ENCODE measurements around the gene SLC38A2. TPM values are rescaled to one million over a fixed set of nuclear protein-coding genes. Genes with fewer than 3 reads are reported as not detected.
A peak's percentile ranks its signal among the peaks of the same experiment; 100 is the strongest.
"Not testable (repeated sequence)": the region's sequence is repeated elsewhere in the genome, so short reads cannot be mapped to it uniquely, and the experiment has no call there.

Gene SLC38A2
- total RNA-seq, 1 donor from 2014 or later: 348 TPM

- peaks cover 2% of the 10 kb centered on the region for H3K9me3 Mint-ChIP-seq
- DNase-seq (ENCODE audit: low spot score): peak; percentile 59
- Histone ChIP-seq H3K9ac (no peak overlapping the region), H3K4me1 (no peaks in the 10 kb centered on the region), H2AFZ (replicated peaks) (peak overlapping the region; percentile 46), H3K79me2 (ENCODE audit: low read depth) (no peaks in the 10 kb centered on the region), H3K36me3 (no peaks in the 10 kb centered on the region), H3K4me2 (no peak overlapping the region), H4K20me1 (ENCODE audit: low read depth) (no peaks in the 10 kb centered on the region), H3K9me3 (ENCODE audit: low read depth) (no peaks in the 10 kb centered on the region), H3K27ac (no peak overlapping the region), H3K4me3 (no peak overlapping the region), H3K27me3 (no peaks in the 10 kb centered on the region), H3F3A (ENCODE audit: low read depth) (no peaks in the 10 kb centered on the region)
- peaks cover 4% of the 10 kb centered on the region for H3K27me3 Mint-ChIP-seq (ENCODE audit: insufficient read depth, low read depth)
- no peak for TF ChIP-seq EZH2phosphoT487 (IDR thresholded peaks at IDR 0.05)
- peak; percentile 68 for TF ChIP-seq CTCF (IDR thresholded peaks at IDR 0.05)
- H3K27ac Mint-ChIP-seq: no peak overlapping the region
- no peaks in the 10 kb centered on the region for H3K36me3 Mint-ChIP-seq
- no peaks in the 10 kb centered on the region for H3K4me1 Mint-ChIP-seq
- no peak overlapping the region for H3K4me3 Mint-ChIP-seq
Measured at GRCh38 chr12:46342562-46343033, 30.0 kb downstream of the SLC38A2 start.

- TF ChIP-seq EZH2phosphoT487 (IDR thresholded peaks at IDR 0.05) (no peak), EZH2 (IDR thresholded peaks at IDR 0.05) (no peak), CTCF (IDR thresholded peaks at IDR 0.05) (no peak)
- H3K27ac ChIP-seq: no peak overlapping the region
- no peak overlapping the region for H3K4me3 ChIP-seq
- no peak overlapping the region for H3K27ac Mint-ChIP-seq
- H3K4me3 Mint-ChIP-seq: no peak overlapping the region
- H3K36me3 ChIP-seq: no peaks in the 10 kb centered on the region
- peaks cover 2% of the 10 kb centered on the region for H3K9me3 Mint-ChIP-seq
- DNase-seq (ENCODE audit: low spot score): no peak
- no peaks in the 10 kb centered on the region for H3K79me2 ChIP-seq (ENCODE audit: low read depth)
- H4K20me1 ChIP-seq (ENCODE audit: low read depth): no peaks in the 10 kb centered on the region
- H3K4me2 ChIP-seq: no peak overlapping the region
- no peaks in the 10 kb centered on the region for H3K27me3 ChIP-seq
- H3K27me3 Mint-ChIP-seq (ENCODE audit: insufficient read depth, low read depth): peaks cover 2% of the 10 kb centered on the region
- no peaks in the 10 kb centered on the region for H3F3A ChIP-seq (ENCODE audit: low read depth)
- no peak overlapping the region for H2AFZ ChIP-seq (replicated peaks)
- H3K4me1 ChIP-seq: no peaks in the 10 kb centered on the region
- no peaks in the 10 kb centered on the region for H3K9me3 ChIP-seq (ENCODE audit: low read depth)
- no peak overlapping the region for H3K9ac ChIP-seq
- H3K36me3 Mint-ChIP-seq: no peaks in the 10 kb centered on the region
- no peaks in the 10 kb centered on the region for H3K4me1 Mint-ChIP-seq
Measured at GRCh38 chr12:46339051-46339450, 33.5 kb downstream of the SLC38A2 start.

- H2AFZ ChIP-seq (replicated peaks): no peak overlapping the region
- Mint-ChIP-seq H3K27me3 (ENCODE audit: insufficient read depth, low read depth) (no peaks in the 10 kb centered on the region), H3K9me3 (peaks cover 2% of the 10 kb centered on the region), H3K36me3 (no peaks in the 10 kb centered on the region), H3K4me1 (no peaks in the 10 kb centered on the region), H3K27ac (no peak overlapping the region), H3K4me3 (no peak overlapping the region)
- no peaks in the 10 kb centered on the region for H3K27me3 ChIP-seq
- no peaks in the 10 kb centered on the region for H3K36me3 ChIP-seq
- H3K4me1 ChIP-seq: no peaks in the 10 kb centered on the region
- no peak overlapping the region for H3K9ac ChIP-seq
- no peak overlapping the region for H3K27ac ChIP-seq
- H3K9me3 ChIP-seq (ENCODE audit: low read depth): no peaks in the 10 kb centered on the region
- DNase-seq (ENCODE audit: low spot score): no peak
- no peak overlapping the region for H3K4me2 ChIP-seq
- no peaks in the 10 kb centered on the region for H3F3A ChIP-seq (ENCODE audit: low read depth)
- H3K79me2 ChIP-seq (ENCODE audit: low read depth): no peaks in the 10 kb centered on the region
- no peak for TF ChIP-seq EZH2 (IDR thresholded peaks at IDR 0.05)
- no peak for TF ChIP-seq CTCF (IDR thresholded peaks at IDR 0.05)
- TF ChIP-seq EZH2phosphoT487 (IDR thresholded peaks at IDR 0.05): no peak
- H3K4me3 ChIP-seq: no peak overlapping the region
- H4K20me1 ChIP-seq (ENCODE audit: low read depth): no peaks in the 10 kb centered on the region
Measured at GRCh38 chr12:46332260-46332659, 40.3 kb downstream of the SLC38A2 start.

- DNase-seq (ENCODE audit: low spot score); H3K27ac ChIP-seq; H3K9ac ChIP-seq; H3K4me2 ChIP-seq; H3K27me3 ChIP-seq; H3K36me3 ChIP-seq; H3K27ac Mint-ChIP-seq; H3K9me3 Mint-ChIP-seq; H3K9me3 ChIP-seq (ENCODE audit: low read depth); H2AFZ ChIP-seq (replicated peaks); H3K36me3 Mint-ChIP-seq; H3K4me3 Mint-ChIP-seq; H4K20me1 ChIP-seq (ENCODE audit: low read depth); H3F3A ChIP-seq (ENCODE audit: low read depth); H3K27me3 Mint-ChIP-seq (ENCODE audit: insufficient read depth, low read depth); H3K4me3 ChIP-seq; H3K79me2 ChIP-seq (ENCODE audit: low read depth); H3K4me1 Mint-ChIP-seq; H3K4me1 ChIP-seq: not testable (repeated sequence)
Measured at GRCh38 chr12:46325075-46325474, 47.5 kb downstream of the SLC38A2 start.

Data from neural progenitor cell (in vitro differentiated cells).